ENCODE data around the gene IL36RN.

IL36RN gene

GRCh38 chr2:113058998-113059960, at the start of gene IL36RN:
Gene IL36RN, plus strand, starts transcription at chr2:113059198. Its CDS starts 241 bp downstream, at chr2:113059439.
- DNase-seq (ENCODE audit: low read depth): no peak

DNA sequence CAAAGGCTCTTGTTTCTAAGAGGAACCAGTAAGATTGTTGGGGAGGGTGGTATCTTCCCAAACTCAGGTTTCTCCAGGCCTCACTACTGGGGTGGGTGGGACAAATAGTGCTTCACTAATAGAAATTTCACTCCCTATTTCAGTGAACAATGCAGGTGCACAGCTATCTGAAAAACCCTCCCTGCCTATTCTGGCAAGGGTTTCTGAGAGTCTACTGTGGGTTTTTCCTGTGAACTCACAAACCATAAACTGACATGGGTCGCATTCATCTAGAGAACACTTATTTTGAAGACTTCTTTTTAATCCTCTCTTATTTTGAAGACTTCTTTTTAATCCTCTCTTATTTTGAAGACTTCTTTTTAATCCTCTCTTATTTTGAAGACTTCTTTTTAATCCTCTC, 49.4 kb upstream of the IL36RN start:
- no peak for DNase-seq (ENCODE audit: low read depth)

DNA sequence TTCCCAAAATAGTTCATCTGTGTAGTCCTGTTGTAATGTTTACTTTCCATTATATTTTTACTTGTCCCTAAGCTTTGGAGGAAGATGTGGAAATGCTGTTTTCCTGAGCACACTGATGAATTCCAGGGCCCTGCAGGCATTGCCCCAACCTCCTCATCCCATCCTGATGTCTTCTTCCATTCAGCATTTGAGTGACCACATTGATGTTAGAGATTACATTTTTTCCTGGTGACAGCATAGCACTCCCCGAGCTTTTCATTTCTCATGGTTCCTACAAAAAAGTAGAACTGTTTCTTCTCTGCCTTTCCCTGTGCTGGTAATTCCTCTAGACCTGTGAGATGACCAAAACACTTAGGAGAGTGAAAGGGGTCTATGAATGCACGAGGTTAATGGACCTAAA, 48.9 kb upstream of the IL36RN start:
- no peak for DNase-seq (ENCODE audit: low read depth)

GRCh38 chr2:113011108-113011507, 47.9 kb upstream of the IL36RN start:
- no peak for DNase-seq (ENCODE audit: low read depth)

- DNase-seq (ENCODE audit: low read depth): no peak
Observed at GRCh38 chr2:113012436-113013335, 46.3 kb upstream of the IL36RN start.

- DNase-seq (ENCODE audit: low read depth): no peak
Observed at GRCh38 chr2:113013336-113013661, 45.7 kb upstream of the IL36RN start.

DNA sequence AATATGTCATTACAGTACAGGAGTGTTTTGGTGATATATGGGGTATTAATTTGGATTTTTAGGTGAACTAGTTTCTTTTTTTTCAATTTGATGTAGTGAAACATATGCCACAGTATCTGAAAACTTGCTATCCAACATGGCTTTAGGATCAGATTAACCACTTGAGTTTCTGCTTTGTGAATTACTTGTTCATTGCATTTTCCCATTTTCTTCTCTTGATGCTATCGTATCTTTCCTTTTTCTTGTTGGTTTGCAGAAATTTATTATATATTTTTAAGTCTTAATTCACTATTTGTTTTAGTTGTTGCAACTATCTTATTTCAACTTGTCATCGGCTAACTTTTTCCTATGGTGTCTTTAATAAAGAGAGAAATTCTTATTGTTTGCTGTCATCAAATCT, 44.9 kb upstream of the IL36RN start:
- no peak for DNase-seq (ENCODE audit: low read depth)

DNA sequence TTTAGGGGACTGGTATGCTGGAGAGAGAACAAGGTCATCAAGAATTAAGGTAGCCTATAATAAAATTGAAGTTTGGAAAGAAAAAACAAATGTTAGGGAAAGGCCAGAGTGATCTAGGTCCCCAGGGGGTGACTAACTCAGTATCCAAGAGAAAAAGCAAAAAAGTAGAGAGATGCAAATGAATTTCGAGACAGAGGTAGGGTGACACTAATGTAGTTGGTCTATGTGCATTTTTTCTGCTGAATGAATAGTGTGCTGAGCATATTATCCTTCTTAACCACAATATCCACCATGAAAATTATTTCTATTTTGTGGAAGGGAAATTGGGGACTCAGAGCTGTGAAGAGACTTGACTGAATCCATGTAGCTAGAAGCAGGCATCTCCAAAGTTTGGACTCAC, 44.0 kb upstream of the IL36RN start:
- no peak for DNase-seq (ENCODE audit: low read depth)

- DNase-seq (ENCODE audit: low read depth): no peak
Observed at GRCh38 chr2:113015655-113016054, 43.3 kb upstream of the IL36RN start.

GRCh38 chr2:113018509-113018908, 40.5 kb upstream of the IL36RN start:
- no peak for DNase-seq (ENCODE audit: low read depth)

- DNase-seq (ENCODE audit: low read depth): no peak
Observed at GRCh38 chr2:113021312-113021711, 37.7 kb upstream of the IL36RN start.

DNA sequence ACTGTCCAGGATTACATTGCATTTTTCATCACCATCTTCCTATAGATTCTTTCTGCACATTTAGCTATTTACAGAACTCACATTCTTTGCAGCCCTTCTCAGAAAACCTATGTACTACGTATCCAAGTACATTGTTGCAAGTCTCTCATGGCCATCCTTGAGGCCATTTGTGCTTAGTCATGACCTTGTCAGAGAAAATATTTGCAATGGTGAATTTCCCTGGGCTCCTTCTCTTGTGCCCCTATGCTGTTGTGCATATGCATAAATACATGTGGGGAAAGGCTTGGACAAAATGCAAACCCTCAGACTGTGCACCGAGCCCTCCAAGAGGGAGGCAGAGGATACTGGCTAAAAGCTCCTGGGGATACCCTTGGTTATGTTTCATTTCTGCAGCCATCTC, 34.2 kb upstream of the IL36RN start:
- DNase-seq (ENCODE audit: low read depth): no peak

- no peak for DNase-seq (ENCODE audit: low read depth)
Observed at GRCh38 chr2:113025737-113026136, 33.3 kb upstream of the IL36RN start.

DNA sequence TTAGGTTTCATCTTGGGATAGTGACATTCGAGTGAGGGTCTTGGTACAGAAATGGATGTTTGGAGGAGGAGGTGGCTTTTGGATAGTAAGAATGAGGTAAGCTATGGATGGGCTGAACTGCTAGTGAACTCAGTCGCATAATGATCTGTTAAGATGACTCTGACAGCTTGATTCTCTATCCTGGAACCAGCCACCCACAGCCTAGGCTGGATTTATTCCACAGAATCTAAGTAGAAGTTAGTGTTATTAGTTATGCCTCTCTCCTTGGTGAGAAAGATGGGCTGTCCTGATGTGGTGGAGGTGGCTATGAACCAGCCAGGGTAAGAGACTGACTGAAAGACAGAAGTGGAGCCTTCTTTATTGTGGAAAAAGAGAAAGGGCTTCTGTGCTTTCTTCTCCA, 31.3 kb upstream of the IL36RN start:
- no peak for DNase-seq (ENCODE audit: low read depth)

GRCh38 chr2:113028112-113028511, 30.9 kb upstream of the IL36RN start:
- DNase-seq (ENCODE audit: low read depth): no peak

GRCh38 chr2:113032737-113033136, 26.3 kb upstream of the IL36RN start:
- no peak for DNase-seq (ENCODE audit: low read depth)

DNA sequence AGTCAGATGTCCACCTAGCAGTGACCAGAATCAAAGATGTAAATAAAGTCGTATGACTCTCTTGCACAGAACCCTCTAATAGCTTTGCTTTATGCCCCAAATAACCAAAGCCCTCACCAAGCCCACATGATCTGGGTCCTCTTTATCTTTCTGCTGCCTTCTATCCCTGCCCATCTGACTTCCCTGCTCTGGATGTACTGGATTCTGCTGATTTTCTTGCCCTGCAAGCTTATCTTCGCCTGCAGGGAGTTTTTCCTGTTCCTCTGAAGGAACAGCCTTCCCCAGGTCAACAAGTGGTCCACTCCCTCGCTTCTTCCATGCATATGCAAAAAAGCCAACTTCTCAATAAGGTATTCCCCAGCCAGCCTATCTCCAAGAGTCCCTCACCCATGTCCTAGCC, 25.0 kb upstream of the IL36RN start:
- DNase-seq (ENCODE audit: low read depth): no peak

GRCh38 chr2:113036763-113037162, 22.2 kb upstream of the IL36RN start:
- DNase-seq (ENCODE audit: low read depth): no peak

- DNase-seq (ENCODE audit: low read depth): no peak
Observed at GRCh38 chr2:113038291-113038690, 20.7 kb upstream of the IL36RN start.

GRCh38 chr2:113039158-113039557, 19.8 kb upstream of the IL36RN start:
- DNase-seq (ENCODE audit: low read depth): no peak

GRCh38 chr2:113039719-113040118, 19.3 kb upstream of the IL36RN start:
- no peak for DNase-seq (ENCODE audit: low read depth)

DNA sequence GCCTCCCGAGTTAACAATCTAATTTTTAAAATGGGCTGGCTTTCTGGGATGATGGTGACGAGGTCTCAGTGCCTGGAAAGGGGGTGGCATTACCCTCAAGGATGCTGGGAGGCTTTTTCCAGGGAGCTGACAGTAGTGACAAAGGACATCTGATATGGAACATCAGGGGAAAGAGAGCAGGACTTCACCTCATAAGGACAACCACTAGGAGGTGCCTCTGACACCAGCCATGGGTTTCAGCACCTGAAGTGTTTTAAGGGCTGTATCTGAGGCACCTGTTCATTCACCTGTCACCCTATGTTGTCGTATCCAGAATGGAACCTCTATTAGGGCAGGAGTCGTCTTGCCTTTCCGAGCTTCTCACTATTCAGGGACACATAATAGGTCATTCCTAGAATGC, 17.1 kb upstream of the IL36RN start:
- no peak for DNase-seq (ENCODE audit: low read depth)

GRCh38 chr2:113046465-113046864, 12.5 kb upstream of the IL36RN start:
- DNase-seq (ENCODE audit: low read depth): no peak

Measured in activated T-cell treated with anti-CD3 and anti-CD28 coated beads for 1 hour (primary cell).